Trophoblast cell (in vitro differentiated cells and primary cell): Measurements from ENCODE around the gene PATL2.

Source experiments
- DNase-seq, 2 donors: peaks; one replicate each; pipeline ENCODE4 v3.0.0-alpha.2; 2016
- H2AFZ ChIP-seq: 2 replicates; pipeline ENCODE4 v1.6.1; 2013; ENCODE audit warnings: low read length, moderate library complexity, mild to moderate bottlenecking; ENCODE audit not compliant: insufficient read depth, poor library complexity
- H2AK5ac ChIP-seq: 2 replicates; pipeline ENCODE4 v1.6.1; 2013; ENCODE audit warnings: mild to moderate bottlenecking, low read length
- H2BK120ac ChIP-seq: 2 replicates; pipeline ENCODE4 v1.6.1; 2013; ENCODE audit warnings: low read length, mild to moderate bottlenecking, moderate library complexity; ENCODE audit not compliant: insufficient read depth, poor library complexity
- H2BK12ac ChIP-seq: 2 replicates; pipeline ENCODE4 v1.6.1; 2013; ENCODE audit warnings: mild to moderate bottlenecking, low read length, moderate library complexity
- H2BK5ac ChIP-seq: 2 replicates; pipeline ENCODE4 v1.6.1; 2013; ENCODE audit warnings: low read length, low read depth, moderate library complexity, mild to moderate bottlenecking; ENCODE audit not compliant: poor library complexity
- H3K14ac ChIP-seq: 2 replicates; pipeline ENCODE4 v1.6.1; 2013; ENCODE audit warnings: mild to moderate bottlenecking, low read length
- H3K18ac ChIP-seq: 2 replicates; pipeline ENCODE4 v1.6.1; 2013; ENCODE audit warnings: mild to moderate bottlenecking, low read length
- H3K23ac ChIP-seq: 2 replicates; pipeline ENCODE4 v1.6.1; 2013; ENCODE audit warnings: low read length
- H3K27ac ChIP-seq: 2 replicates; pipeline ENCODE4 v1.5.1; 2013; ENCODE audit warnings: low read depth, mild to moderate bottlenecking, inconsistent platforms, low read length, moderate library complexity
- H3K27me3 ChIP-seq: 2 replicates; pipeline ENCODE4 v1.6.1; 2013; ENCODE audit warnings: inconsistent platforms, mild to moderate bottlenecking, low read length, moderate library complexity; ENCODE audit not compliant: insufficient read depth
- H3K36me3 ChIP-seq, 2 experiments: 1 replicate in 1 of 2; 2 replicates in 1 of 2; pipeline ENCODE4 v1.6.1; 2013; ENCODE audit warnings: low read length in 2 of 2, mild to moderate bottlenecking in 2 of 2, moderate library complexity in 1 of 2; ENCODE audit not compliant: insufficient read depth in 2 of 2, control insufficient read depth in 1 of 2
- H3K4ac ChIP-seq: 2 replicates; pipeline ENCODE4 v1.6.1; 2013; ENCODE audit warnings: low read depth, mild to moderate bottlenecking, low read length, moderate library complexity
- H3K4me1 ChIP-seq, 2 experiments: 1 replicate in 1 of 2; 2 replicates in 1 of 2; pipeline ENCODE4 v1.6.1; 2013; ENCODE audit warnings: low read length in 2 of 2, mild to moderate bottlenecking in 2 of 2, moderate library complexity in 1 of 2; ENCODE audit not compliant: insufficient read depth in 2 of 2, control insufficient read depth in 1 of 2
- H3K4me2 ChIP-seq: 2 replicates; pipeline ENCODE4 v1.6.1; 2013; ENCODE audit warnings: inconsistent platforms, mild to moderate bottlenecking, low read length, moderate library complexity
- H3K4me3 ChIP-seq: 2 replicates; pipeline ENCODE4 v1.5.1; 2013; ENCODE audit warnings: mild to moderate bottlenecking, low read depth, low read length, inconsistent platforms
- H3K79me1 ChIP-seq: one replicate; pipeline ENCODE4 v1.6.1; 2013; ENCODE audit warnings: low read length
- H3K79me2 ChIP-seq: 2 replicates; pipeline ENCODE4 v1.6.1; 2013; ENCODE audit warnings: low read length, mild to moderate bottlenecking; ENCODE audit not compliant: control insufficient read depth, insufficient read depth, poor library complexity
- H3K9ac ChIP-seq: 2 replicates; pipeline ENCODE4 v1.6.1; 2013; ENCODE audit warnings: mild to moderate bottlenecking, low read length
- H3K9me3 ChIP-seq: 2 replicates; pipeline ENCODE4 v1.6.1; 2013; ENCODE audit warnings: low read depth, mild to moderate bottlenecking, control low read depth, inconsistent platforms, low read length; ENCODE audit not compliant: insufficient read depth
- H4K12ac ChIP-seq: 2 replicates; pipeline ENCODE4 v1.6.1; 2013; ENCODE audit warnings: low read depth, mild to moderate bottlenecking, low read length, moderate library complexity
- H4K8ac ChIP-seq: 2 replicates; pipeline ENCODE4 v1.6.1; 2013; ENCODE audit warnings: low read depth, mild to moderate bottlenecking, low read length, moderate library complexity
- H4K91ac ChIP-seq: one replicate; pipeline ENCODE4 v1.6.1; 2013; ENCODE audit warnings: low read depth, mild to moderate bottlenecking, low read length, moderate library complexity
- WGBS: extraction: QIAGEN DNeasy Blood & Tissue Kit; methylation state at CpG from one replicate; pipeline ENCODE4 v1.1.7; 2013; ENCODE audit warnings: missing lambda C conversion rate; ENCODE audit not compliant: insufficient read length, insufficient coverage; ENCODE audit errors: extremely low coverage; 5-methylcytosine and 5-hydroxymethylcytosine counted together

The PATL2 gene

GRCh38 chr15:44662478-44663409, 48.4 kb downstream of the PATL2 start:
- Histone ChIP-seq H3K18ac (peak overlapping the region; percentile 80), H3K9me3 (no peaks in the 10 kb centered on the region), H2BK12ac (no peak overlapping the region), H3K27me3 (no peaks in the 10 kb centered on the region), H3K27ac (peak overlapping the region; percentile 61), H3K4ac (peak overlapping the region; percentile 64), H2AK5ac (no peak overlapping the region), H3K36me3 (peaks cover 1 to 2% of the 10 kb centered on the region in 2 experiments), H4K8ac (peak overlapping the region; percentile 98), H2BK5ac (peak overlapping the region; percentile 39), H4K12ac (peak overlapping the region; percentile 91), H2AFZ (peak overlapping the region; percentile 82), H3K79me1 (peaks cover 5% of the 10 kb centered on the region), H3K4me3 (peak overlapping the region; percentile 93), H3K4me2 (peak overlapping the region; percentile 86), H2BK120ac (peak overlapping the region; percentile 65), H3K79me2 (peaks cover 5% of the 10 kb centered on the region), H3K4me1 (peaks cover 2 to 5% of the 10 kb centered on the region in 2 experiments), H3K23ac (no peak overlapping the region), H4K91ac (peak overlapping the region; percentile 78), H3K14ac (peak overlapping the region; percentile 93), H3K9ac (peak overlapping the region; percentile 94)
- DNase-seq: peak; percentile 56 to 75
- WGBS: no CpG with 5 or more reads among the region's 34 CpGs

GRCh38 chr15:44661576-44661975, 49.5 kb downstream of the PATL2 start:
- no peak overlapping the region for H4K91ac ChIP-seq
- H3K4ac ChIP-seq: no peak overlapping the region
- H2AFZ ChIP-seq: no peak overlapping the region
- H3K9me3 ChIP-seq: no peaks in the 10 kb centered on the region
- peaks cover 2 to 5% of the 10 kb centered on the region in 2 experiments for H3K4me1 ChIP-seq
- no peak overlapping the region for H2AK5ac ChIP-seq
- no peak overlapping the region for H3K23ac ChIP-seq
- H4K12ac ChIP-seq: no peak overlapping the region
- H2BK120ac ChIP-seq: no peak overlapping the region
- H3K36me3 ChIP-seq: peaks cover 2 to 3% of the 10 kb centered on the region in 2 experiments
- no peak overlapping the region for H3K4me2 ChIP-seq
- peaks cover 5% of the 10 kb centered on the region for H3K79me1 ChIP-seq
- peaks cover 5% of the 10 kb centered on the region for H3K79me2 ChIP-seq
- H3K9ac ChIP-seq: no peak overlapping the region
- H4K8ac ChIP-seq: no peak overlapping the region
- H3K18ac ChIP-seq: no peak overlapping the region
- no peak overlapping the region for H3K4me3 ChIP-seq
- no peak overlapping the region for H3K14ac ChIP-seq
- H2BK5ac ChIP-seq: no peak overlapping the region
- no peak overlapping the region for H2BK12ac ChIP-seq
- DNase-seq: no peak
- H3K27ac ChIP-seq: no peak overlapping the region
- no peaks in the 10 kb centered on the region for H3K27me3 ChIP-seq

GRCh38 chr15:44659056-44659455, 52.1 kb downstream of the PATL2 start:
- Histone ChIP-seq H2BK12ac (no peak overlapping the region), H3K23ac (no peak overlapping the region), H3K36me3 (peaks cover 3 to 10% of the 10 kb centered on the region in 2 experiments), H3K4me2 (no peak overlapping the region), H2AK5ac (no peak overlapping the region), H3K14ac (no peak overlapping the region), H3K4me3 (no peak overlapping the region), H4K91ac (no peak overlapping the region), H4K8ac (no peak overlapping the region), H3K27me3 (no peaks in the 10 kb centered on the region), H3K18ac (no peak overlapping the region), H2BK5ac (no peak overlapping the region), H3K79me2 (peaks cover 5% of the 10 kb centered on the region), H2AFZ (no peak overlapping the region), H3K9me3 (no peaks in the 10 kb centered on the region), H2BK120ac (no peak overlapping the region), H3K27ac (no peak overlapping the region), H4K12ac (no peak overlapping the region), H3K4me1 (peaks cover 2 to 5% of the 10 kb centered on the region in 2 experiments), H3K79me1 (peaks cover 5% of the 10 kb centered on the region), H3K4ac (no peak overlapping the region), H3K9ac (no peak overlapping the region)
- DNase-seq: no peak
- no CpG with 5 or more reads among the region's 3 CpGs for WGBS

- H3K4ac ChIP-seq: no peak overlapping the region
- peaks cover under 1 to 1% of the 10 kb centered on the region in 2 experiments for H3K4me1 ChIP-seq
- no peaks in the 10 kb centered on the region for H3K79me1 ChIP-seq
- H2BK5ac ChIP-seq: no peak overlapping the region
- no peak overlapping the region for H3K23ac ChIP-seq
- H2AFZ ChIP-seq: no peak overlapping the region
- H3K27me3 ChIP-seq: no peaks in the 10 kb centered on the region
- no peaks in the 10 kb centered on the region for H3K9me3 ChIP-seq
- no peak overlapping the region for H3K4me3 ChIP-seq
- no peak overlapping the region for H4K91ac ChIP-seq
- H3K14ac ChIP-seq: no peak overlapping the region
- H4K8ac ChIP-seq: no peak overlapping the region
- no peak overlapping the region for H3K9ac ChIP-seq
- no peak for DNase-seq
- no peaks in the 10 kb centered on the region for H3K79me2 ChIP-seq
- H2BK120ac ChIP-seq: no peak overlapping the region
- H3K18ac ChIP-seq: no peak overlapping the region
- H3K27ac ChIP-seq: no peak overlapping the region
- peaks cover 3 to 10% of the 10 kb centered on the region in 2 experiments for H3K36me3 ChIP-seq
- H3K4me2 ChIP-seq: no peak overlapping the region
- H2BK12ac ChIP-seq: no peak overlapping the region
- H2AK5ac ChIP-seq: no peak overlapping the region
- H4K12ac ChIP-seq: no peak overlapping the region
These were observed 53.7 kb downstream of the PATL2 start for GRCh38 chr15:44657378-44657777.
